SK-MEL-5 (cell line): ENCODE data around the gene SLC6A11. TPM values are rescaled to one million over a fixed set of nuclear protein-coding genes. Genes with fewer than 3 reads are reported as not detected.

ENCODE experiments used
- DNase-seq: peaks from one replicate; pipeline ENCODE4 v3.0.0-alpha.2; 2016; ENCODE audit warnings: low read depth, low spot score
- in situ Hi-C: cut with HindIII; loops from 2 replicates; pipeline ENCODE4 v1.10.0; 2016; ENCODE audit warnings: low sequenced_read_pairs, high pct_unique_total_duplicates, low pct_unique_long_range_greater_than_20kb
- total RNA-seq: library from RNA; depleted of rRNA; stranded (reverse); fragments of >200 nt; shearing (Covaris generic); gene quantifications from 2 replicates; pipeline ENCODE4 v1.2.3, GENCODE V29; 2014

Gene SLC6A11
- total RNA-seq, 1 experiment from 2014 or later, result 0.13 TPM

DNA sequence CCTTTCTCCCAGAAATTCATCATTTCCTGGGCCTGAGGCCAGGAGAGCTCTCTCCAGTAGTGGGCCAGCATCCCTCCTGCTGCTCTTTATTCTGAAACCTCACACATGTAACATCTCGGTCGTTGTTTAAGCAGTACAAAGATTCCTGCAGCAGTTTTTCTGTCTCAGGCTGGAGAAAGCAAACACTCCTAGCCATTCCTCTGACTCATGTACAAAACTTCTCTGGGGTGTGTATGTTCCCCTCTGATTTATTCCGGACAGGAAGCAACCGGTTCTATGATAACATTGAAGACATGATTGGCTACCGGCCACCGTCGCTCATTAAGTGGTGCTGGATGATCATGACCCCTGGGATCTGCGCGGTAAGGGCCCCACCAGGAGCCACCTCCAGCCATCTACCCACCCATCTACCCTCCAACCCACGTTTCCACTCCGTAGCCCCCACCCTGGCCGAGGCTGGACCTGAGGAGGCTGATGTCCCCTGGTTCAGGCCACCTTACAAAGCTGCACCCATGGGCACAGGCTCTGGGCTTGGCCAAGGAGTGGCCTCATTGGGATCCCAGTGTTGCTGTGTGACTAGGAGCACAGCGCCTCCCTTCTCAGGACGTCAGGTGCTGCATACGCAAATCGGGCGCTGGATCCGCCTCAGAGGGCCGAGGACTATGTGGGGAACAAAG lies 117.9 kb downstream of the SLC6A11 start:
- DNase-seq, result no peak
- in situ Hi-C loops, result no loop called here

DNA sequence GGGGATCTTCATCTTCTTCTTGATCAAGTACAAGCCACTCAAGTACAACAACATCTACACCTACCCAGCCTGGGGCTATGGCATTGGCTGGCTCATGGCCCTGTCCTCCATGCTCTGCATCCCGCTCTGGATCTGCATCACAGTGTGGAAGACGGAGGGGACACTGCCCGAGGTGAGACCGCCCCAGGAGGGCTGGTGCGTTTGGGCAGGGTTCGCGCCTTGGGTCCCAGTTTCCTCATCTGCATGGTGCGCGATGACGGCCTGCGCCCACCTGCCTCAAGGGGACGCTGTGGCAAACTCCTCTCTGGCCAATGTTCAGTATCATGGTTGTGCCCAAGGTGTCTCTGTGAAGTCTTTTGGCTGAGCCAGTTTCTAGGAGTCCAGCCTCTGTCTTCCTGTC lies 119.0 kb downstream of the SLC6A11 start:
- in situ Hi-C loops, result no loop called here
- DNase-seq, result no peak

DNA sequence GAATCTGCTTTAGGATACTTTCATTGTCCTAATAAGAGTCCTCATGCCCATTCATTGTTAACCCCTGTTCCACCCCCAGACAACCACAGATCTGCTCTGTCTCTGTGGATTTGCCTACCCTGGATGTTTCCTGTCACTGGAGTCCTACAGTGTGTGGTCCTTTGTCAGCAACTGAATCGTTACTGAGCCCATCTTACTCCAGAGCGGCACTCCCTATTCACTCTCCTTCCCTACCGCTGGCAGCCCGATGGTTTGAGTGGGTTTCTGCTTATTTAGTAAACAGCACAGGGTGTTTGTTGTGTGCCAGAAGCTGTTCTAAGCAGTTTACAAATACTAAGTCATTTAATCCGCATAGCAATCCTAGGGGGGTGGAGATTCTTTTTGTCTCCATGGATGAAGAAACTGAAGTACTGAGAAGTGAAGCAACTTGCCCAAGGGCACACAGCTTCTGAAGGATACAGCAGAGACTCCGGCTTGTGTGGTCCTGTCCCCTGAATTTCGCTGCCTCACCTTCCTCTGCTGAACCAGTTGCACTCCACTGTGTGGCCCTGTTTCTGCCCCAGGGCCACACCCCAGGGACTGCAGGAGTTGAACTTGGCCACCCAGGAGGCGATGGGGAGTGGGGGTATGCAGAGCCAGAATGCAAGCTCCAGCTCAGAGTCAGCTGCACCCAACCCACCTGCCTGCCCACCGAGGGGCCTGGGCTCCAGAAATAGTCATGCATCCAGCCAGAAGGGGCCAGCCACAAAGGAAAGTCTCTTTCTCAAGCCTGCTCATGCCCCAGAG lies 120.0 kb downstream of the SLC6A11 start:
- no peak for DNase-seq
- in situ Hi-C loops, result no loop called here

DNA sequence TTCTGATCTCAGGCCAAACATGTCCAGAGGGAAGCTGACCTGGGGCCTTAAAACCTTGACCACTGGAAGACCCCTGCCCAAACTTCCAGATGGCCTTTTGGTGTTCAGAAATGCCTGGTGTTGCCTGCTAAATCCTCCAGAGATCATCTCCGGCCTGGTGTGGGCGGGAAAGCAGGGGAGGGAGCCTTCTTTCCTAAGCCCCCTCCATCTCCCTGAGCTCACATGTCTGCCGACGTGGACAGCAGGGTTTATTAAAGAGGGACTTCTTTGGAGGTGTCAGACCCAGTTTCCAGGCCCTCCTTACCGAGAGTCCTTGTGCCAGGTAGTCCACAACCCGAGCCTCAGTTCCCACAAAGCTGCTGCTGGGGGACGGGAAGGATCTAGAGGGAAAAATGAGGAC lies 120.7 kb downstream of the SLC6A11 start:
- no peak for DNase-seq
- in situ Hi-C loops, result no loop called here

DNA sequence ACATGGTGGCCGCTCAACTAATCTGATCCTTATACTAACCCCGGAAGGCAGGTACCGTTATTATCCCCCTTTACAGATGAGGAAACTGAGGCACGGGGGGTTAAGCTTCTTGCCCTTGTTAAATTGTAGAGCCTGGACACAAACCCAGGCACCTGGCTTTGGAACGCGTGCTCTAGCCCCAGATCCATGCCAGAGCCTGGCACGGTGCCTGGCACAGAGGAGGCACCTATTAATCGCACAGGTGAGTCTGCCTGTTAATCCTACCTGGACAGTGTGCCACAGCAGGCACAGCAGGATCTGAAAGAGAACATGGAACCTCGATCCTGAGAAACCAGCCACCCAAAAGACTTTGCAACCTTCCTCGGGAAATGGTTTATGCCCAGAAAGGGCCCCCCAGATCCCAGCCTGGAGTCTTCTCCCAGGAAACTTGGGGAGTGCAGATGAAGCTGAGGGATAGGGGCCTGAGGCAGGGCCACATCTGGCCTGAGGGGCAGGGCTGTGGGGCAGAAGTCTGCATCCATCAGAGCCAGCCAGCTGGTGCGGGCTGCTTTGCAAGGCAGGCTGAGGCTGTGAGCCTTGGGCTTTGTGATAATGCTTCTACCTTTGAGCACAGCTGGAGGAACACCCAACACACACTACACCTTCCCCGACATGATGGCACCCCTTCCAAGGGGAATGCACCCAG lies 121.3 kb downstream of the SLC6A11 start:
- in situ Hi-C loops, result no loop called here
- DNase-seq, result no peak

DNA sequence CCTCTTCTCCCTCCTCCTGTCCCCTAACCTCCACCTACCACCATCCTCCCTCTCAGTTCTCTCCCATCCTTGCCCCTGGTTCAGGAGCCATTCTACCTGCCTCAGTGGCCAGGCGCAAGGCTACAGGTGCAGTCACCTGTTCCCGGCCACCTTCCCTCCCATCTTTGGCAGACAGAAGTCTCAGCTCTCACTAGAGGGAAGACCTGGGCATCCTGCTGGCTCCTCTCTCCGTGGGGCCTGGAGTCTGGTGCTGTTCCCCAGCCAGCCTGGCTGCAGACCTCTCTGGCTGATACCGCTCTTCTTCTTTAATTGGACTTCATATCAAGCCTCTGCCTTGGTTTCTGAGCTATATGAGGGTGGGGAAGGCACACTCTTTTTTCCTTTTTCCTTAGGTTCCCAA lies 123.5 kb downstream of the SLC6A11 start:
- in situ Hi-C loops, result no loop called here
- no peak for DNase-seq

DNA sequence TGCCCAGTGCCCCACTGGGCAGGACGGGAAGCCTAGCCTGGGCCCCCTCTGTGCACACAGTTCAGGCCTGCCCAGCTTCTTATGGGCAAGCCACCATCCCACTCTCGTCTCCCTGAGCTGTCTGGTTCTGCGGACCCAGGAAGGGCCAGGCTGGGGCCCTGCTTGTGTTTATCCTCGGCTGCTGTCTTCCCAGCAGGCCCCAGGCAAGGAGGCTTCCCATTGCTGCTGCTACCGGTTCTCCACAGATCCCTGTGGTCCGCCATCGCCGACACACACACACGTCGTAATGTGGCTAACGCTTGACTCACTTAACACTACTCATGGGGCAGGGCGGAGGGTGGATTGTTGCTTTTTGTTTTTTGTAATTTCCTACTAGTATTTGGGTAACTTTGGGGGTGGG lies 124.1 kb downstream of the SLC6A11 start:
- in situ Hi-C loops, result no loop called here

DNA sequence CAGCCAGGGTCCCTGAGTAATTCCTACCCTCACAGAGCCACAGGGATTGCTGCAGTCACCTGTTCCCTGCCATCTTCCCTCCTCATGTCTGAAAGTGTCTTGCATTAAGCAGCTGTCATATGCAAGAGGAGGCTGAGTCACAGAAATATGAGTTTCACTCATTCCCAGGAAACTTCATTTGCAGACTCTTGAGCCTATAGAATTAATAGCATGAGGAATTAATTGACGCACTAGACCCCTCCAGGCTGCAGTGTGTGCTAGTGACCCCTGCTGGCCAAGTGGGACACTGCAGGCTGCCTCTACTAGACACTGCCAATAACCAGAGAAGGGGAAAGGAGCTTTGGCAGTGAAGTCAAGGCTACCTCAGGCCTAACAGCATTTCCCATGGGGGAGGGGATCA lies 125.9 kb downstream of the SLC6A11 start:
- DNase-seq, result peak; percentile 26
- in situ Hi-C loops, result no loop called here

More for the DNA sequence above, 124.1 kb downstream of the SLC6A11 start:
- no peak for DNase-seq

DNA sequence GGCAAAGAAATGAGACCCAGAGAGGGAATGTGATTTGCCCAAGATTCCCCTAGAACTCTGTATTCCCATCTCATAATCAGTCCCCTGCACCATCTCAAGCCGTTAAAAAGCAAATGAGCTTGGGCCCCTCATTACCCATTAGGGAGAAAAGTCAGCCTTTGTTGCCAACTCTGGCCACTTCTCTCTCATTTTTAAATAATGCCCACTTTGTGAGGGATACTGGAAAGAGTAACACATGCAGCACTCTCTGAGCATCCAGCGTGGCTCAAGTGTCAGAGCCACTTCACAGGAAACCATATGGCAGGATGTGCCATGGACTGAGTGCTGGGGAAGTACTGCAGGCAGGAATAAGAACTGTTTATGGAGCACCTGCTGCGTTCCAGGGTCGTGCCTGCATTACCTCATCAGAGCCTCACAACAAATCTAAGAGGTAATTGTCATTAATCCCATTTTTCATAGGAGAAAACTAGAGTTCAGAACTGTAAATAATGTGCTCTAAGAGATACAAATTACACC lies 126.7 kb downstream of the SLC6A11 start:
- DNase-seq, result no peak
- in situ Hi-C loops, result no loop called here

DNA sequence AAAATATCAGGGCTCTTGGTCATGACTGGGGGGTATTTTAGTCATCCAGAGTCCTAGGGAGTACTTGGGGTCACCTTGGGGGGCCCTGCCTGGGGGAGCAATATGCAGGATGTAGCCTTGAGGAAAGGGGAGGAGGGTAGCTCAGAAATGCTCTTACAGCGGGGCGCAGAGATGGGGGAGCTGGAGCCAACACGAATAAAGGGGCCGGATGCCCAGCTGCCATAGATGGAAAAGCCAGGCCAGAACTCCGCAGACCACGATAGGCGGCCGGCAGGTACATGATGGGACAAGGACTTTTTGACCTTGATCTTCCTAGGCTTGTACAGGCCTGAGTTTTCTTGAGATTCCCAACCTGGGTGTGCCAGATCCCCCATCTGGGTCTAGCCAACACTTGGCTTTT lies 128.8 kb downstream of the SLC6A11 start:
- in situ Hi-C loops, result no loop called here

DNA sequence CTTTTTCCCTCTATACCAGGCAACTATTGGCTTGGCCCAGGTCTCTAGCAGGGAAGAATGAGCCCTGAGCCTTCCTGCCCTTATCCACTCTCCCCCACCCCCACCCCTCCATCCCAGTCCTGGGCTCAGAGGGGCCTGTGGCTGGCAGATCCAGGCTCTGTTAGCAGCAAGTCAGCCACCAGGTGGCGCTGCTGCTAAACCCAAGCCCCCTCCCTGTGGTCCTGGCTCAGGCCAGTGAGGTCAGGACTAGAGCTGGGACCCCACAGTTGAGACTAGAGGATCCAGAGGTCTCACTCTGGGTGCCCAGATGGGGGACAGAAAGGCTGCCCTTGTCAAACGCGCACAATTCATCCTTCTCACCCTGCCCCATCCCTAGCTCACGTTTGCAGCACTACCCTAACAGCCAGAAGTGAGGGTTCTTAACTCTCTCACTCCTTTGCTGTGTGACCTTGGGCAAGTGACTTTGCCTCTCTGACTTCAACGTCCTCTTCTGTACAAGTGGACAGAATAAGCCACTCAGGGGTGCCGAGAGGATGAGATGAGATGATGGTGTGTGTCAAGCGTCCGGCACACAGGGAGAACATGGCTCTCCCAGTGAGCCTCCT lies 129.8 kb downstream of the SLC6A11 start:
- in situ Hi-C loops, result no loop called here
- DNase-seq, result peak; percentile 71

More for the DNA sequence above, 128.8 kb downstream of the SLC6A11 start:
- no peak for DNase-seq

DNA sequence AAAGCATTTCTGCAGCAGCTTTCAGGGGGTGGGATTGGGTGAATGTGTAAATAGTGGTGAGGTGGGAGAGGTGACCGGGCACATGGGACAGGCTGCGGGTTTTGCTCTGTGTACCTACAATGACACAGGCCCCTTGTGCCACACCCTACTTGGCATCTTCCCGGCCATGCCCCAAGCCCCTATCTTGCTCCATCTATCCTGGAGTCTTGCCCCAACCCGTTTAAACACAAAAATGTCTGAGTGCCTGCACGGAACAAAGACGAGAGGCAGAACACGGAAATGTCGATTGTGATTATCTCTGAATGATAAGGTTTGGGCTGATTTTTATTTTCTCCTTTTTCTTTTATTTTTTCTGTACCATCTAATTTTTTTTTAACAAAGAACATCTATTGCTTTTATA lies 130.5 kb downstream of the SLC6A11 start:
- no peak for DNase-seq
- in situ Hi-C loops, result no loop called here

DNA sequence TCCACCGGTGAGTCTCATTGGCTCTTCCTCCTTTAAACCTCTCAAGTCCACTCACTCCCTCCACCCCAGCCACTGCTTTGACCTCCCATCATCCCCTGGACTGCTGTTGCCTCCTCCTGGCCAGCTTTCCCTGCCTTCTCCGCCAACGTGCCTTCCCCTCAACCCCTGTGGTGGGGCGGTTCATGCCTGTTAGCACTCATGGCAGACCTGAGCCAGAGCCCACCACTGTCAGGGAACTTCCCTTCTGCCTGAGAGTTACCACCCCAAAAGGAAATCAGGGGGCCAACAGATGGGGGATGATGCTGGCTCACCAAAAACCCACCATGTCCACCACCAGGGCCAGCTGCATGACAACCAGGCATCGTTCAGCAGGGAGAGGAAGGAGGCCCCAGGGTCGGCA lies 132.3 kb downstream of the SLC6A11 start:
- in situ Hi-C loops, result no loop called here
- DNase-seq, result no peak

DNA sequence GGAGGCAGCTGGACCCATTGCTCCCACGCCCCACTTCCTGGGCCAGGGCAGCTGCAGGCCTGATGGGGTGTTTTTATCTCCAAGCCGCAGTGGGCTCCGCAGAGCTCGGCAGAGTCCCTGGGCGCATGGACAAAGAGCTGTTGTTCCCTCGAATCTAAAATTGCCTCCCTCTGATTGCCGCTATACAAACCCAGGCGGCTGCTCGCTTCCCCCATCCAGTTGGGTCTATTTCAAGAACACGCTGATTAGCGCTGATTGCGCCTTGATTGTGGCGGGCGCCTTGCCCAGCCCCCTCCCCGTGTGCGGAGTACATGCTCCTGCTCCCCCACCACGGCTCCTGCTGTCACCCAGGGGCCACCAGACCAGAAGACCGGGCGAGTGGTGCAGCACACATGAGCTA lies 133.2 kb downstream of the SLC6A11 start:
- DNase-seq, result peak; percentile 6
- in situ Hi-C loops, result no loop called here

DNA sequence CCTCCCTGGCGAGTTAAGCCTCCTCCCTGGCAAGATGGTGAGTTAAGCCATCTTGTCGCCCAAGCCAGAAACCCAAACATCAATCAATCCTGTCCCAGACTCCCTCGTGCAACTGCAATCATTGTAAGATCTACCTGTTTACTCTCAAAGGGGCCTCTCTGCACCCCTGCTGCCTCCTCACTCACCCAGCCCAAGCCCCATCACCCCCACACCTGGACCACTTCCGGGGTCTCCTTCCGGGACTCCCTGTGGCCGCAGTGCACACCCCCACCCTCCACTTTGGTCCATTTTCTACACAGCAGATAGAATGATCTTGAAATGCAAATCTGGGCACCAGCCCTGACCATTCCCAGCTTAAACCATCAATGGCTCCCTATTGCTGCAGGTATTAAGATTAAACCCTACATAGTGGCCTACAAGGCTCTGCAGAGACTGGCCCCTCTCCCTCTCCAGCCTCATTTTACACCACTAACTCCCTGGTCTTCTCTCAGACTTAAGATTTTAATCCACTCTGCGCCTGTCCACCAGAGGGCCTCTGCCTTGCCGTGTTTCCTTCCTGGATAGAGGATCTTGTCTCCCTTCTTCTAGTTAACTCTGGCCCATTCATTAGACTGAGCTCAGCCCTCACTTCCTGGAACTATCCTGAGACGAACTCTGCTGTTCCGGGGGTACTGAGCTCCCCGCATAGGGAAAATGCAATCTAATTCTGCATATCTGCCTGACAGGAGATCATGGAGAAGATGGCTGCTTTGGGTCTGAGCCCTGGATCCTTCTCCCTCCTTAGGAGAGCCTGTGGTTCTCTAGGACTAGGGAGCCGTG lies 134.7 kb downstream of the SLC6A11 start:
- in situ Hi-C loops, result no loop called here
- peak; percentile 70 for DNase-seq

DNA sequence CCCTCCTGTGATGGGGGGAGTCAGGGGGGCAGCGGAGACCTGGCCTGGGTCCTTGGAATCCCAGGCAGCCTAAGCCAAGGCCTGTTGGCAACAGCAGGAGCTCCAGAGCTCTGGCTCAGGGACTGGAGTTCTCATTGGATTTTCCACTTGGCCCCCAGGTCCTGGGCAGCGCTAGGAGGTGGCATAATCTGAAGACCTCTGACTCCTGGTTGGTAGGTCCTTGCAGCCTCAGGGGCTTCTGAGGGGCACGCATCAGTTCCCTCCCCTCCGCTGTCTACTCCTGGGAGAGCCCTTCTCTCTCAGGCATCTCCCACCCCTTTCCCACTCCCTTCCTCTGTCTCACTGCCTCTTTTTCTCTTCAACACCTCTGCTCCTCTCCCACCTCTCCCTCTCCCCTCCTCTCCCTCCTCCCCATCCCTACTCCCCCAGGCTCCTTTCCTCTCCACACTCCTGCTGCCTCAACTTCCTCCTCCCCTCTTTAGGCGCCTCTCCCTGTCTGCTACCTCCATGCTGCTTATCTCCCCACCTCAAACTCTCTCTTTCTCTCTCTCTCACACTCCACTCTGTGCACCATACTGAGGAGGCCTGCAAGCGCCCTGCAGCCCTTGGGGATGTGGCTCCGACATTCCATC lies 135.4 kb downstream of the SLC6A11 start:
- DNase-seq, result no peak
- in situ Hi-C loops, result no loop called here

DNA sequence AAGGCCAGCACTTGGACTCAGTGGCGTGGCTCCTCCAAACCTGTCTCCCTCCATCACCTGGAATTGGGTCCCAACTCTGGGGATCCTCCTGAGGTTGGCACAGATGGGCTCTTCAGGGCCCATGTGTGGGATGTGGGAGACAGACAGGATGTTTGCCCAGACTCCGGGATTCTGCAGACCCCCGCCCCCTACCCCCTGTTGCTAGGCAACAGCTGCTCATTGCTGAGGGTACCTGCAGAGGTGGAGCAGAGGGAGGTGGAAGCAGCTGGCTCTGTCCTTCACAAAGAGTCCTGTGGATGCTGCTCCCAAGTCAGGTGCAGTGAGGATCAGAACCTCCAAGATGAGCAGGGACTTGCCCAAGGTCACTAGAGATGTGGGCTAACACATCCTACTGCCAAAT lies 136.5 kb downstream of the SLC6A11 start:
- in situ Hi-C loops, result no loop called here
- no peak for DNase-seq
